ENCODE measurements around the gene TCTN1. TPM values are rescaled to one million over a fixed set of nuclear protein-coding genes. Genes with fewer than 3 reads are reported as not detected.

The TCTN1 gene
- total and polyA plus RNA-seq, 2 of the 13 experiments (the other 11 are each of a cell fraction or from before 2014, with no cell fraction given), result 13.6 to 16.0 TPM

GRCh38 chr12:110582276-110583136 lies 31.4 kb upstream of the TCTN1 start (continued):
- TF ChIP-seq, protein P1, sequence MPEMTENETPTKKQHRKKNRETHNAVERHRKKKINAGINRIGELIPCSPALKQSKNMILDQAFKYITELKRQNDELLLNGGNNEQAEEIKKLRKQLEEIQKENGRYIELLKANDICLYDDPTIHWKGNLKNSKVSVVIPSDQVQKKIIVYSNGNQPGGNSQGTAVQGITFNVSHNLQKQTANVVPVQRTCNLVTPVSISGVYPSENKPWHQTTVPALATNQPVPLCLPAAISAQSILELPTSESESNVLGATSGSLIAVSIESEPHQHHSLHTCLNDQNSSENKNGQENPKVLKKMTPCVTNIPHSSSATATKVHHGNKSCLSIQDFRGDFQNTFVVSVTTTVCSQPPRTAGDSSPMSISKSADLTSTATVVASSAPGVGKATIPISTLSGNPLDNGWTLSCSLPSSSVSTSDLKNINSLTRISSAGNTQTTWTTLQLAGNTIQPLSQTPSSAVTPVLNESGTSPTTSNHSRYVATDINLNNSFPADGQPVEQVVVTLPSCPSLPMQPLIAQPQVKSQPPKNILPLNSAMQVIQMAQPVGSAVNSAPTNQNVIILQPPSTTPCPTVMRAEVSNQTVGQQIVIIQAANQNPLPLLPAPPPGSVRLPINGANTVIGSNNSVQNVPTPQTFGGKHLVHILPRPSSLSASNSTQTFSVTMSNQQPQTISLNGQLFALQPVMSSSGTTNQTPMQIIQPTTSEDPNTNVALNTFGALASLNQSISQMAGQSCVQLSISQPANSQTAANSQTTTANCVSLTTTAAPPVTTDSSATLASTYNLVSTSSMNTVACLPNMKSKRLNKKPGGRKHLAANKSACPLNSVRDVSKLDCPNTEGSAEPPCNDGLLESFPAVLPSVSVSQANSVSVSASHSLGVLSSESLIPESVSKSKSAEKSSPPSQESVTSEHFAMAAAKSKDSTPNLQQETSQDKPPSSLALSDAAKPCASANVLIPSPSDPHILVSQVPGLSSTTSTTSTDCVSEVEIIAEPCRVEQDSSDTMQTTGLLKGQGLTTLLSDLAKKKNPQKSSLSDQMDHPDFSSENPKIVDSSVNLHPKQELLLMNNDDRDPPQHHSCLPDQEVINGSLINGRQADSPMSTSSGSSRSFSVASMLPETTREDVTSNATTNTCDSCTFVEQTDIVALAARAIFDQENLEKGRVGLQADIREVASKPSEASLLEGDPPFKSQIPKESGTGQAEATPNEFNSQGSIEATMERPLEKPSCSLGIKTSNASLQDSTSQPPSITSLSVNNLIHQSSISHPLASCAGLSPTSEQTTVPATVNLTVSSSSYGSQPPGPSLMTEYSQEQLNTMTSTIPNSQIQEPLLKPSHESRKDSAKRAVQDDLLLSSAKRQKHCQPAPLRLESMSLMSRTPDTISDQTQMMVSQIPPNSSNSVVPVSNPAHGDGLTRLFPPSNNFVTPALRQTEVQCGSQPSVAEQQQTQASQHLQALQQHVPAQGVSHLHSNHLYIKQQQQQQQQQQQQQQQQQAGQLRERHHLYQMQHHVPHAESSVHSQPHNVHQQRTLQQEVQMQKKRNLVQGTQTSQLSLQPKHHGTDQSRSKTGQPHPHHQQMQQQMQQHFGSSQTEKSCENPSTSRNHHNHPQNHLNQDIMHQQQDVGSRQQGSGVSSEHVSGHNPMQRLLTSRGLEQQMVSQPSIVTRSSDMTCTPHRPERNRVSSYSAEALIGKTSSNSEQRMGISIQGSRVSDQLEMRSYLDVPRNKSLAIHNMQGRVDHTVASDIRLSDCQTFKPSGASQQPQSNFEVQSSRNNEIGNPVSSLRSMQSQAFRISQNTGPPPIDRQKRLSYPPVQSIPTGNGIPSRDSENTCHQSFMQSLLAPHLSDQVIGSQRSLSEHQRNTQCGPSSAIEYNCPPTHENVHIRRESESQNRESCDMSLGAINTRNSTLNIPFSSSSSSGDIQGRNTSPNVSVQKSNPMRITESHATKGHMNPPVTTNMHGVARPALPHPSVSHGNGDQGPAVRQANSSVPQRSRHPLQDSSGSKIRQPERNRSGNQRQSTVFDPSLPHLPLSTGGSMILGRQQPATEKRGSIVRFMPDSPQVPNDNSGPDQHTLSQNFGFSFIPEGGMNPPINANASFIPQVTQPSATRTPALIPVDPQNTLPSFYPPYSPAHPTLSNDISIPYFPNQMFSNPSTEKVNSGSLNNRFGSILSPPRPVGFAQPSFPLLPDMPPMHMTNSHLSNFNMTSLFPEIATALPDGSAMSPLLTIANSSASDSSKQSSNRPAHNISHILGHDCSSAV (CRISPR knock-in tag; IDR thresholded peaks at IDR 0.05; ENCODE audit: borderline replicate concordance), result no peak
- TF ChIP-seq ZFP36L2 (CRISPR knock-in tag; IDR thresholded peaks at IDR 0.05), result no peak
- TF ChIP-seq ZSCAN25 (CRISPR knock-in tag; IDR thresholded peaks at IDR 0.05), result no peak
- TF ChIP-seq CC2D1A (CRISPR knock-in tag; IDR thresholded peaks at IDR 0.05), result no peak
- TF ChIP-seq IKZF5 (CRISPR knock-in tag; IDR thresholded peaks at IDR 0.05), result peak; percentile 16; the same call in 1 of the 2 replicates
- no peak for TF ChIP-seq DZIP1 (CRISPR knock-in tag; IDR thresholded peaks at IDR 0.05)
- TF ChIP-seq ZFP90 (CRISPR knock-in tag; IDR thresholded peaks at IDR 0.05; ENCODE audit: borderline replicate concordance), result no peak; the same call in 1 of the 2 replicates
- no peak for TF ChIP-seq HCFC1 (IDR thresholded peaks at IDR 0.05; ENCODE audit: low read depth, low read length)
- no peak for TF ChIP-seq NFIC (IDR thresholded peaks at IDR 0.05; ENCODE audit: low read length)
- TF ChIP-seq NFYC (CRISPR knock-in tag; IDR thresholded peaks at IDR 0.05), result no peak
- TF ChIP-seq, protein P2, sequence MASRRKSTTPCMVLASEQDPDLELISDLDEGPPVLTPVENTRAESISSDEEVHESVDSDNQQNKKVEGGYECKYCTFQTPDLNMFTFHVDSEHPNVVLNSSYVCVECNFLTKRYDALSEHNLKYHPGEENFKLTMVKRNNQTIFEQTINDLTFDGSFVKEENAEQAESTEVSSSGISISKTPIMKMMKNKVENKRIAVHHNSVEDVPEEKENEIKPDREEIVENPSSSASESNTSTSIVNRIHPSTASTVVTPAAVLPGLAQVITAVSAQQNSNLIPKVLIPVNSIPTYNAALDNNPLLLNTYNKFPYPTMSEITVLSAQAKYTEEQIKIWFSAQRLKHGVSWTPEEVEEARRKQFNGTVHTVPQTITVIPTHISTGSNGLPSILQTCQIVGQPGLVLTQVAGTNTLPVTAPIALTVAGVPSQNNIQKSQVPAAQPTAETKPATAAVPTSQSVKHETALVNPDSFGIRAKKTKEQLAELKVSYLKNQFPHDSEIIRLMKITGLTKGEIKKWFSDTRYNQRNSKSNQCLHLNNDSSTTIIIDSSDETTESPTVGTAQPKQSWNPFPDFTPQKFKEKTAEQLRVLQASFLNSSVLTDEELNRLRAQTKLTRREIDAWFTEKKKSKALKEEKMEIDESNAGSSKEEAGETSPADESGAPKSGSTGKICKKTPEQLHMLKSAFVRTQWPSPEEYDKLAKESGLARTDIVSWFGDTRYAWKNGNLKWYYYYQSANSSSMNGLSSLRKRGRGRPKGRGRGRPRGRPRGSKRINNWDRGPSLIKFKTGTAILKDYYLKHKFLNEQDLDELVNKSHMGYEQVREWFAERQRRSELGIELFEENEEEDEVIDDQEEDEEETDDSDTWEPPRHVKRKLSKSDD (CRISPR knock-in tag; IDR thresholded peaks at IDR 0.05; ENCODE audit: low read depth), result no peak
- TF ChIP-seq FIP1L1 (IDR thresholded peaks at IDR 0.05; ENCODE audit: borderline replicate concordance, insufficient read depth, low read depth, low read length), result no peak
- peak; percentile 82; the same call in 1 of the 2 replicates for TF ChIP-seq ESRRA (CRISPR knock-in tag; IDR thresholded peaks at IDR 0.05; ENCODE audit: low read depth)
